Body of pancreas (tissue), 4 donors: ENCODE results near the gene ATXN1. TPM values are rescaled to one million over a fixed set of nuclear protein-coding genes. Genes with fewer than 3 reads are reported as not detected.

Source experiments
- ATAC-seq: fragments of 150-250 bp; one replicate; pipeline ENCODE4 v1.9.1; 2016
- DNase-seq, 4 donors: peaks; one replicate each; pipeline ENCODE4 v3.0.0-alpha.2; 2019
- H3K27ac ChIP-seq, 4 donors: fragments of 200-600 bp; sonication (generic); 1 replicate in 3 of 4; 2 replicates in 1 of 4; pipeline versions ENCODE4 v1.5.1 to v1.6.1; 2016 to 2019; ENCODE audit warnings: mild to moderate bottlenecking in 1 of 4, mixed read lengths in 1 of 4, moderate library complexity in 1 of 4
- H3K27me3 ChIP-seq, 2 donors: fragments of 200-600 bp; sonication (generic); one replicate each; pipeline ENCODE4 v1.6.0; 2016; ENCODE audit warnings: mild to moderate bottlenecking in 1 of 2
- H3K36me3 ChIP-seq, 2 donors: fragments of 200-600 bp; sonication (generic); replicated peaks in 1 of 2; 2 replicates each; pipeline ENCODE4 v1.5.1; 2016; ENCODE audit warnings: low read depth in 2 of 2; ENCODE audit not compliant: insufficient read depth in 1 of 2
- H3K4me1 ChIP-seq: fragments of 200-600 bp; sonication (generic); one replicate; pipeline ENCODE4 v1.6.0; 2016
- H3K4me3 ChIP-seq, 2 donors: fragments of 200-600 bp; sonication (generic); 1 replicate in 1 of 2; 2 replicates in 1 of 2; pipeline ENCODE4 v1.5.1; 2016 to 2019
- H3K9me3 ChIP-seq, 3 donors: fragments of 200-600 bp; sonication (generic); 1 replicate in 2 of 3; 2 replicates in 1 of 3; pipeline ENCODE4 v1.5.1; 2016
- POLR2A ChIP-seq, 3 donors: fragments of 450-650 bp; IDR thresholded peaks; one replicate each; pipeline ENCODE4 v1.6.1; 2016; ENCODE audit warnings: antibody characterized with exemption in 3 of 3, mild to moderate bottlenecking in 2 of 3
- WGBS, 2 donors: methylation state at CpG; one replicate each; pipeline ENCODE4 v1.1.5; 2017; 5-methylcytosine and 5-hydroxymethylcytosine counted together
- intact Hi-C: fragments of 100-400 bp; cut with DNase I; formaldehyde crosslinking; loops from one replicate; pipeline ENCODE4 v1.15.1; 2023
- total RNA-seq, 2 donors: library from RNA; depleted of rRNA; stranded (reverse); fragments of >200 nt; gene quantifications; one replicate each; pipeline ENCODE4 v1.1.0, GENCODE V29; 2016
- TF ChIP-seq, protein P1 (sequence below), 7 experiments: fragments of 450-650 bp in 4 of 7; fragments of 200-600 bp in 3 of 7; sonication (generic) in 3 of 7; IDR thresholded peaks; one replicate each; pipeline ENCODE4 v1.5.1; 2016 to 2019; ENCODE audit warnings: antibody characterized with exemption in 7 of 7

The ATXN1 gene
- total RNA-seq, 2 donors from 2014 or later = 24.6 to 24.7 TPM

DNA sequence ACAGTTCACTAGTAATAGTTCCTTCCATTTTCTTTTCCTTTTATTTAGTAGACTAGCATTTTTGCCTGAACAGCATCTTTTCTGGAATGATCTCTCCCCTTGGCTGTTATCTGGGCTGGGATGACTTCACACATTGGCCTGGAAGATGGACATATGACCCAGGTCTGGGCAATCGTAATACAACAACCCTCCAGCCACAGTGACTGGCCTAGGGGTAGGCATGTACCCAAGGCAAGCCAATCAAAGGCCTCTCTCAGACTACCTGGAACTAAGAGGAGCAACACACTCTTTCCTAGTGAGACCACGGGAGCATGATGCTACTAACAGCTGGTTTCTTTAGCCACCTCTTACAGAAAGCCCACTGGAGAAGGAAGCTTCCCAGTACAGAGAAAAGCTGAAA lies 270.6 kb downstream of the ATXN1 start:
- H3K27me3 ChIP-seq = no peaks in the 10 kb centered on the region
- ATAC-seq = no peak
- no peaks in the 10 kb centered on the region for H3K36me3 ChIP-seq
- H3K4me3 ChIP-seq = no peak overlapping the region
- H3K9me3 ChIP-seq = no peaks in the 10 kb centered on the region
- no peak for TF ChIP-seq POLR2A (IDR thresholded peaks at IDR 0.05)
- TF ChIP-seq, protein P1, sequence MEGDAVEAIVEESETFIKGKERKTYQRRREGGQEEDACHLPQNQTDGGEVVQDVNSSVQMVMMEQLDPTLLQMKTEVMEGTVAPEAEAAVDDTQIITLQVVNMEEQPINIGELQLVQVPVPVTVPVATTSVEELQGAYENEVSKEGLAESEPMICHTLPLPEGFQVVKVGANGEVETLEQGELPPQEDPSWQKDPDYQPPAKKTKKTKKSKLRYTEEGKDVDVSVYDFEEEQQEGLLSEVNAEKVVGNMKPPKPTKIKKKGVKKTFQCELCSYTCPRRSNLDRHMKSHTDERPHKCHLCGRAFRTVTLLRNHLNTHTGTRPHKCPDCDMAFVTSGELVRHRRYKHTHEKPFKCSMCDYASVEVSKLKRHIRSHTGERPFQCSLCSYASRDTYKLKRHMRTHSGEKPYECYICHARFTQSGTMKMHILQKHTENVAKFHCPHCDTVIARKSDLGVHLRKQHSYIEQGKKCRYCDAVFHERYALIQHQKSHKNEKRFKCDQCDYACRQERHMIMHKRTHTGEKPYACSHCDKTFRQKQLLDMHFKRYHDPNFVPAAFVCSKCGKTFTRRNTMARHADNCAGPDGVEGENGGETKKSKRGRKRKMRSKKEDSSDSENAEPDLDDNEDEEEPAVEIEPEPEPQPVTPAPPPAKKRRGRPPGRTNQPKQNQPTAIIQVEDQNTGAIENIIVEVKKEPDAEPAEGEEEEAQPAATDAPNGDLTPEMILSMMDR (IDR thresholded peaks at IDR 0.05) = no peak
- DNase-seq = no peak
- intact Hi-C loops = no loop called here
- no peak overlapping the region for H3K27ac ChIP-seq
- WGBS, 2 donors = 97 to 100% methylated on average over 2 of the region's 2 CpGs
- no peaks in the 10 kb centered on the region for H3K4me1 ChIP-seq

DNA sequence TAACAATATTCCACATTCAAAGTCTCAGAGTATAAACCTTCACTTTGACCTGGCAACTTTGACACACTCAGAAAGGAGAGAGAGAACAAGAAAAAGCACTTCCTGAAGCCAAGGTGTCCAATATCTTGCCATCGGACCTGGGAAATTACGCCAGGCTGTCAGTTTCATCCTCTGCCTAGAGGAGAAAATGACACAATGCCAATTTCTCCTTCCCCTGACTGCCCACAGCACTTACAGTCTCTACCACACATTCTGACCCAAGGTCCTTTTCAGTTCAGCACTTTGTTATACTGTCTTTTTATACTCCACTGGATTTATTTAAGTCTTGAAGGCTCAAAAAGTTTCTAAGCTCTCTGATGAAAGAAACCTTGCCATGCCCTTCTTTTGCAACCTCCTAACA lies 272.4 kb downstream of the ATXN1 start:
- no peaks in the 10 kb centered on the region for H3K27me3 ChIP-seq
- H3K4me1 ChIP-seq = no peaks in the 10 kb centered on the region
- H3K9me3 ChIP-seq = no peaks in the 10 kb centered on the region
- ATAC-seq (no peak), DNase-seq (no peak)
- H3K27ac ChIP-seq = no peak overlapping the region
- no peak for TF ChIP-seq POLR2A (IDR thresholded peaks at IDR 0.05)
- TF ChIP-seq, protein P1 (IDR thresholded peaks at IDR 0.05) = no peak
- no peak overlapping the region for H3K4me3 ChIP-seq
- intact Hi-C loops = no loop called here
- WGBS, 2 donors = 37 to 39% methylated on average over 2 of the region's 2 CpGs
- H3K36me3 ChIP-seq = no peaks in the 10 kb centered on the region

DNA sequence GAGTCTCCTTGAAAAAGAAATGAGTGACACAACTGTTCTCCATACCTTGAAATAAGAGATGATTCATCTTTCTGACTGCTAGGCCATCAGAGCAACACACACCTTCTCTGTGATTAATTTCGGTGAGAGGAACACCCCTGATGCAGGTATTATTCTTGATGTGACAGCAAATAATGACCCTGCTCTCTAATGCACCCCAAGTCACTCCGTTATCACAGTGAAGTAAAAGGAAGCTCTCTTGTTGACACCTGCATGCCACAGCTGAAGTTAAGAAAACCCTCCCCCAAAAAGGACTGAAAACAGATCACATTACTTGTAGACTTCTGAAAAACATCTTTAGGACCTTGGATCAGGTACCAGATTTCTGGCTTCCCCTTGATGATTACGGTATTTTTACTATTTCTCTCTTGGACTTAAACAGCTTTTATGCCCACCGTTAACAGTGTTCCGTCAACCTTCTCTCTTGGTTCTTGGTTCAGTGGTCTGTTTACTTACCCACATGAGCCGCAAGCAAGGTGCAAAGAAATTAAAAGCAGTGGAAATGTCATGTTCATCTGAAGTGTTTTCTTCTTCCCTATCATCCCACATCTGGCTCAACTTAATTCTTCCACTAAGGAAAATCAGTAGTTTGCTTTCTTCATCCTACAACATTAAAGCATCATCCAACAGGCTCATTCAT lies 273.1 kb downstream of the ATXN1 start:
- Histone ChIP-seq H3K36me3 (no peaks in the 10 kb centered on the region), H3K27me3 (no peaks in the 10 kb centered on the region), H3K4me1 (no peaks in the 10 kb centered on the region), H3K9me3 (peaks cover 0 to 1% (median 0%) of the 10 kb centered on the region in 3 donors), H3K4me3 (no peak overlapping the region), H3K27ac (no peak overlapping the region)
- ATAC-seq (no peak), DNase-seq (no peak)
- TF ChIP-seq, protein P1 (IDR thresholded peaks at IDR 0.05) = no peak
- no peak for TF ChIP-seq POLR2A (IDR thresholded peaks at IDR 0.05)
- 87 to 96% methylated on average over 6 of the region's 6 CpGs for WGBS, 2 donors
- intact Hi-C loops = no loop called here

DNA sequence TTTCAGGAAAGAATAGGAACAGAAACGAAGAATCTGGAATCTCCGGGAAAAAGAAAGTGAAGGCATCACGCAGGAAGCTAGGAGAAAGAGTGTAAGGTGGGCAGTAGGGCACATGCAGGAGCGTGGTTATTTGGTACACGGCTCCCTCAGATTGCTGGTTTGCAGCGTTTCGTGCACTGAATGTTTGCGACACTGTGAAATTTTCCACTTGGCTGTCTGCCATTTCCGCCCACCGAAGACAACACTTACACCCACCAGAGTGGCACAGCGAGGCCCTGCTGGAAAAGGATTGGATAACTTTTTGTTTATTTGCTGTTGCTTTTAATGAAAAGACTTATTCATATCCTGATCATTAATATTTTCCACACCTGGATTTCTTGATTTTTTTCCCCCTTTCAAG lies 274.6 kb downstream of the ATXN1 start:
- DNase-seq (no peak), ATAC-seq (no peak)
- no peak for TF ChIP-seq POLR2A (IDR thresholded peaks at IDR 0.05)
- TF ChIP-seq, protein P1 (IDR thresholded peaks at IDR 0.05) = no peak
- intact Hi-C loops = no loop called here
- Histone ChIP-seq H3K27me3 (no peaks in the 10 kb centered on the region), H3K9me3 (peaks cover 0 to 9% (median 0%) of the 10 kb centered on the region in 3 donors), H3K36me3 (no peaks in the 10 kb centered on the region), H3K27ac (no peak overlapping the region), H3K4me3 (no peak overlapping the region), H3K4me1 (no peaks in the 10 kb centered on the region)
- WGBS, 2 donors = 89 to 91% methylated on average over 11 of the region's 11 CpGs

DNA sequence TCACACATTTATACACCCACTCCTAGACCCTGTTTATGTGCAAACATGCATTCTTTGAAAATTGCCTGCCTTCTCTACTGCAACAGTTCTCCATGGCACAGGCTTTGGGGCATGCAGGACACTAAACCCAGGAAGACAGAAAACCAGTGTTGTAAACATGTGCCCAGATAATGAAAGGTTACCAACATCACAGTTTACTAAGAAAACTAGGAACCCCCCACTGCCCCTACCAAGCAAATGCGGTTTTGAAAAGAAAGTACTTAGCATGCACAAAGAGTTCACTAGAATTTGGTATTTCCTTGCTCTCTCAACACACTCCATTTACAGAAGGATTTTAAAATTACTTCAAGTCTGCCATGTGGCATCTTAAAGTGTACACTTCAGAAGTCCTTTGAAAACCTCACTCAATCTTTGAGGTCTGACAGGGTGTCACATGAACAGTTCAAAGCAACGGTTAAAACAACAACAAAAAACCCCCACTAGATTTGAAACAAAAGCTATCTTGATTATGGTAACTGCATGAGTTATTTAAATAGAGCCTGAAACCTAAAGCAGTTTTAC lies 277.9 kb downstream of the ATXN1 start:
- no peak overlapping the region for H3K27ac ChIP-seq
- TF ChIP-seq, protein P1 (IDR thresholded peaks at IDR 0.05) = no peak
- TF ChIP-seq POLR2A (IDR thresholded peaks at IDR 0.05) = no peak
- peaks cover 0 to 9% (median 0%) of the 10 kb centered on the region in 3 donors for H3K9me3 ChIP-seq
- ATAC-seq (no peak), DNase-seq (no peak)
- no peaks in the 10 kb centered on the region for H3K36me3 ChIP-seq
- 80 to 90% methylated on average over 2 of the region's 2 CpGs for WGBS, 2 donors
- intact Hi-C loops = no loop called here
- H3K4me1 ChIP-seq = no peaks in the 10 kb centered on the region
- H3K27me3 ChIP-seq = no peaks in the 10 kb centered on the region
- H3K4me3 ChIP-seq = no peak overlapping the region
